22Rv1 (cell line): ENCODE data around the gene PUM2.

Experiments used
- ZFX ChIP-seq: fragments of 450-650 bp; IDR thresholded peaks from 2 replicates; pipeline ENCODE4 v1.6.1; 2017; ENCODE audit warnings: antibody characterized with exemption, borderline replicate concordance
- TF ChIP-seq, protein P1 (sequence below): fragments of 450-650 bp; IDR thresholded peaks from 2 replicates; pipeline ENCODE4 v1.5.1; 2017; ENCODE audit warnings: mild to moderate bottlenecking

DNA sequence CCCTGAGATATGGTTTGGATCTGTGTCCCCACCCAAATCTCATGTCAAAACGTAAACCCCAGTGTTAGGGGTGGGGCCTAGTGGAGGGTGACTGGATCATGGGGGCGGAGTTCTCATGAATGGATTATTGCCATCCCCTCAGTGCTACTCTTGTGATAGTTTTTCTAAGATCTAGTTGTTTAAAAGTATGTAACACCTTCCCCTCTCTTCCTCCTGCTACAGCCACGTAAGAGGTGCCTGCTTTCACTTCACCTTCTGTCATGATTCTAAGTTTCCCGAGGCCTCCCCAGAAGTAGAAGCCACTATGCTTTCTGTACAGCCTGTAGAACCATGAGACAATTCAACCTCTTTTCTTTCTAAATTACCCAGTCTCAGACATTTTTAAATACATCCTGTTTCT is 16.9 kb downstream of the PUM2 start:
- TF ChIP-seq, protein P1, sequence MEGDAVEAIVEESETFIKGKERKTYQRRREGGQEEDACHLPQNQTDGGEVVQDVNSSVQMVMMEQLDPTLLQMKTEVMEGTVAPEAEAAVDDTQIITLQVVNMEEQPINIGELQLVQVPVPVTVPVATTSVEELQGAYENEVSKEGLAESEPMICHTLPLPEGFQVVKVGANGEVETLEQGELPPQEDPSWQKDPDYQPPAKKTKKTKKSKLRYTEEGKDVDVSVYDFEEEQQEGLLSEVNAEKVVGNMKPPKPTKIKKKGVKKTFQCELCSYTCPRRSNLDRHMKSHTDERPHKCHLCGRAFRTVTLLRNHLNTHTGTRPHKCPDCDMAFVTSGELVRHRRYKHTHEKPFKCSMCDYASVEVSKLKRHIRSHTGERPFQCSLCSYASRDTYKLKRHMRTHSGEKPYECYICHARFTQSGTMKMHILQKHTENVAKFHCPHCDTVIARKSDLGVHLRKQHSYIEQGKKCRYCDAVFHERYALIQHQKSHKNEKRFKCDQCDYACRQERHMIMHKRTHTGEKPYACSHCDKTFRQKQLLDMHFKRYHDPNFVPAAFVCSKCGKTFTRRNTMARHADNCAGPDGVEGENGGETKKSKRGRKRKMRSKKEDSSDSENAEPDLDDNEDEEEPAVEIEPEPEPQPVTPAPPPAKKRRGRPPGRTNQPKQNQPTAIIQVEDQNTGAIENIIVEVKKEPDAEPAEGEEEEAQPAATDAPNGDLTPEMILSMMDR: no peak
- TF ChIP-seq ZFX: no peak
